ENCODE results near the gene SSC4D. TPM values are rescaled to one million over a fixed set of nuclear protein-coding genes. Genes with fewer than 3 reads are reported as not detected.

SSC4D gene
- total and polyA plus RNA-seq, 2 experiments from 2014 or later: 4.9 to 11.4 TPM

GRCh38 chr7:76358481-76359110 lies 50.9 kb downstream of the SSC4D start, which contains the start of gene YWHAG:
TSS of gene YWHAG (minus strand) at chr7:76358991. CDS start at chr7:76358808, 183 bp downstream.
- H3K4me1 ChIP-seq (ENCODE audit: insufficient read depth): peaks cover 36% of the 10 kb centered on the region
- H3K36me3 ChIP-seq (ENCODE audit: insufficient read depth): peaks cover 17% of the 10 kb centered on the region
- H3K4me1 Mint-ChIP-seq: peaks cover 31% of the 10 kb centered on the region
- H3K27ac Mint-ChIP-seq: peak within 1 kb of the TSS; percentile 98
- H3K4me3 ChIP-seq: peak within 1 kb of the TSS; percentile 99
- H2AFZ ChIP-seq: 0 out of 2 replicates have a peak within 1 kb of the TSS, but pooled peaks have one; percentile 56
- H3K27ac ChIP-seq (ENCODE audit: low read depth): peak within 1 kb of the TSS; percentile 93
- DNase-seq (ENCODE audit: low spot score): peak; percentile 86
- no peaks in the 10 kb centered on the region for H3K27me3 ChIP-seq (ENCODE audit: insufficient read depth)
- H3K4me2 ChIP-seq: peak within 1 kb of the TSS; percentile 83
- H3K79me2 ChIP-seq (replicated peaks; ENCODE audit: insufficient read depth): peaks cover 51% of the 10 kb centered on the region
- H3K27me3 Mint-ChIP-seq (ENCODE audit: insufficient read depth, low read depth, poor library complexity): peaks cover 15% of the 10 kb centered on the region
- peak within 1 kb of the TSS; percentile 94 for H3K4me3 Mint-ChIP-seq
- TF ChIP-seq CREB1 (CRISPR knock-in tag; IDR thresholded peaks at IDR 0.05; ENCODE audit: low read depth) (peak; percentile 52; the same call in 1 of the 2 replicates), POLR2AphosphoS5 (IDR thresholded peaks at IDR 0.05; ENCODE audit: low read depth) (peak; percentile 99), CTCF (conservative IDR thresholded peaks at IDR 0.05; ENCODE audit: low read depth in 2 of 2) (no peak)
- H3K36me3 Mint-ChIP-seq (ENCODE audit: low read depth): peaks cover 46% of the 10 kb centered on the region
- H3K9me3 Mint-ChIP-seq: no peaks in the 10 kb centered on the region; the same call in 2 of the 3 replicates
- H3K9me2 ChIP-seq (ENCODE audit: insufficient read depth): no peaks in the 10 kb centered on the region
- H3F3A ChIP-seq (replicated peaks; ENCODE audit: low read depth): no peaks in the 10 kb centered on the region
- peaks cover 44% of the 10 kb centered on the region for H4K20me1 ChIP-seq (replicated peaks; ENCODE audit: insufficient read depth)
- ATAC-seq: peak; percentile 74

- no peaks in the 10 kb centered on the region for H3F3A ChIP-seq (replicated peaks; ENCODE audit: low read depth)
- H3K36me3 ChIP-seq (ENCODE audit: insufficient read depth): peaks cover 17% of the 10 kb centered on the region
- peaks cover 36% of the 10 kb centered on the region for H3K4me1 ChIP-seq (ENCODE audit: insufficient read depth)
- peaks cover 17% of the 10 kb centered on the region for H3K27me3 Mint-ChIP-seq (ENCODE audit: insufficient read depth, low read depth, poor library complexity)
- peak overlapping the region; percentile 98 for H3K27ac Mint-ChIP-seq
- H2AFZ ChIP-seq: no peak overlapping the region
- H3K27ac ChIP-seq (ENCODE audit: low read depth): peak overlapping the region; percentile 93
- peaks cover 57% of the 10 kb centered on the region for H3K79me2 ChIP-seq (replicated peaks; ENCODE audit: insufficient read depth)
- H3K9me3 Mint-ChIP-seq: no peaks in the 10 kb centered on the region; the same call in 2 of the 3 replicates
- peaks cover 49% of the 10 kb centered on the region for H4K20me1 ChIP-seq (replicated peaks; ENCODE audit: insufficient read depth)
- peak overlapping the region; percentile 82 for H3K4me2 ChIP-seq
- H3K36me3 Mint-ChIP-seq (ENCODE audit: low read depth): peaks cover 51% of the 10 kb centered on the region
- H3K27me3 ChIP-seq (ENCODE audit: insufficient read depth): no peaks in the 10 kb centered on the region
- DNase-seq (ENCODE audit: low spot score) (peak; percentile 74), ATAC-seq (peak; percentile 43)
- H3K9me2 ChIP-seq (ENCODE audit: insufficient read depth): no peaks in the 10 kb centered on the region
- peak overlapping the region; percentile 94 for H3K4me3 Mint-ChIP-seq
- peak overlapping the region; percentile 99 for H3K4me3 ChIP-seq
- H3K4me1 Mint-ChIP-seq: peaks cover 31% of the 10 kb centered on the region
- no peak for TF ChIP-seq ZNF331 (CRISPR knock-in tag; IDR thresholded peaks at IDR 0.05; ENCODE audit: low read depth)
- TF ChIP-seq JUNB (IDR thresholded peaks at IDR 0.05; ENCODE audit: unreplicated experiment): no peak
- TF ChIP-seq CTCF (conservative IDR thresholded peaks at IDR 0.05; ENCODE audit: low read depth in 2 of 2): no peak
- no peak for TF ChIP-seq NANOG (IDR thresholded peaks at IDR 0.05; ENCODE audit: borderline replicate concordance)
- TF ChIP-seq ETS1 (IDR thresholded peaks at IDR 0.05): no peak
- no peak for TF ChIP-seq ZNF114 (CRISPR knock-in tag; IDR thresholded peaks at IDR 0.05)
- no peak for TF ChIP-seq EZH2 (IDR thresholded peaks at IDR 0.05; ENCODE audit: low read depth, unreplicated experiment)
Observed at GRCh38 chr7:76358011-76358480, 51.5 kb downstream of the SSC4D start.
